GM21825 (cell line): ENCODE data around the gene RPGR.
A peak's percentile ranks its signal among the peaks of the same experiment; 100 is the strongest.

Experiments
- ATAC-seq: cut with Tn5 transposase; IDR thresholded peaks from one replicate; pipeline ENCODE4 v1.9.1; 2021; ENCODE audit warnings: mild to moderate bottlenecking, moderate library complexity; ENCODE audit not compliant: unreplicated experiment

RPGR gene

DNA sequence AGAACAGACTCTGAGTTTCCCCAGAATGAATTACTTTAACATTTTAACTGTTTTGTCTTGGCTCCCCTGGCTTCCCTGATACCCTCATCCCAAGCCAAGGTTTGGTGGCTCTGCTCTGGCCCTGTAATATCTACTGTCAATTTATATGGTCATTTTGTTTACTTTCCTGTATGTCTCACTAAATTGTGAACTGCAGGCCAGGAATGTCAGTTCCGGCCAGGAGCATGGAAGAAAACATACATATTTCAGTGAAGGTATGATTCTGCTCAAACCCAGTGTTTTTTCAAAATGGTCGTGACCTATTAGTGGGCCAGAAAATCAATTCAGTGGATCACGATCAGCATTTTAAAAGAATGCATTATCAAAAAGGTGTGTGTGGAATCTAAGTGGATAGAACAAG is 1.2 kb downstream of the RPGR start:
- no peak for ATAC-seq

DNA sequence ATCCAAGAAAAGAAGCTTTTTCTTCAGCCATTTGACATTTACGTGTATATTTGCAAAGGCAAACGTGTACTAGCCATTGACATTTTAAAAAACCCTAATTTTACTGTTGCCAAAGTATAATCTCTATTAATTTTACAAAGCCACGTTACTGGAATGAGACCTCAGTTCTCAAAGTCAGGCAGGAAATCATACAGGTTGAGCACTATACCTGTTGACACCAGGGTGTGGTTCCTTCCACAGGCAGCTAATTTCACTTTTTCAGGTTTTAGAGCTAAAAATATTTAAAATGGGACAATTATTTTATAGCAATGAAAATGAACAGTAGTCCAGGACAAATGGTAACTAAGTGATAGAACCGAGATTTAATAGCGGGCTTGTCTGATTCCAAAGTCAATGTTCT is 6.5 kb downstream of the RPGR start:
- ATAC-seq: no peak

GRCh38 chrX:38318606-38319005 is 8.7 kb downstream of the RPGR start:
- ATAC-seq: no peak

- ATAC-seq: no peak
Observed at GRCh38 chrX:38318196-38318595, 9.1 kb downstream of the RPGR start.

DNA sequence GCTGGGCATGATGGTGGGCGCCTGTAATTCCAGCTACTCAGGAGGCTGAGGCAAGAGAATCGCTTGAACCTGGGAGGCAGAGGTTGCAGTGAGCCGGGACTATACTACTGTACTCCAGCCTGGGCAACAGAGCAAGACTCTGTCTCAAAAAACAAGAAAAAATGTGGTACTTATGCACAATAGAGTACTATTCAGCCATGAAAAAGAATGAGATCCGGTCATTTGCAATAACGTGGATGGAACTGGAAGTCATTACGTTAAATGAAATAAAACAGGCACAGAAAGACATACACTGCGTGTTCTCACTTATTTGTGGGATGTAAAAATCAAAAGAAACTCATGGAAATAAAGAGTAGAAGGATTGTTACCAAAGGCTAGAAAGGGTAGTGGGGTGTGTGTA is 12.1 kb downstream of the RPGR start:
- no peak for ATAC-seq

GRCh38 chrX:38313190-38313589 is 14.1 kb downstream of the RPGR start:
- no peak for ATAC-seq

- no peak for ATAC-seq
Observed at GRCh38 chrX:38312436-38312835, 14.9 kb downstream of the RPGR start.

DNA sequence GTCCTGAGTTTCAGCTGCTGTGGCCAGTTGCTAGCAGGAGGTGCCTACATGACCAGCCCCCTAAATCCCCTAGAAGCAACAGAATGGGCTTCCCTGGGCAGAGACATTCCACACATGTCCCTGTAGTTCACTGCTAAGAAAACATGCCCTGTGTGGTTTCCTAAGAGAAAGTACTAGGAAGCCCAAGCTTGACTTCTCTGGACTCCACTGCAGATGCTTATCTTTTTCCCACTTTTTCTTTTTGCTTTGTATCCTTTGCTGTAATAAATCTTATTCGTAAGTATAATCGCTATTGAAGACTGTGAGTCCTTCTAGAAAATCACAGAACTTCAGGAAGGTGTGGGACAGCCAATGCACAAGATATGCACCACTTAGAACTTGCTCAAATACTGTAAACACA is 15.6 kb downstream of the RPGR start:
- ATAC-seq: no peak

DNA sequence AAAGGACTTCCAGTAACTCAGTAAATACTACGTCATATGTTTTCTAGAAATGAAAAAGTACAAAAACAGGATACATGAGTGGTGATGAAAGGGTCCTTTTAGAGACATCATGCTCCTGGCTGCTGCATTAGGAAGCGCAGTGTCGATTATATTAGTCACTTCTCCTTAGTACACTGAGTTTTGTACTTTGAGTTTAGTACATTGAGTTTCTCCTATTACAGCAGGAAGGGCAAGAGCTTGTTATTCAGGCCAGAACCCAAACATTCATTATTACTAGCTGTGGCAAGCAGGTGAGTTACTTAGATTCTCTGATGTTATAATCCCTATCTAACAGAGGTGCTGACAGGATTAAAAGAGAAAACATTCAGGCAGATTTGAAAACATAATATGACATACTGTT is 21.3 kb downstream of the RPGR start:
- ATAC-seq: no peak

GRCh38 chrX:38304010-38304409 is 23.3 kb downstream of the RPGR start:
- no peak for ATAC-seq

DNA sequence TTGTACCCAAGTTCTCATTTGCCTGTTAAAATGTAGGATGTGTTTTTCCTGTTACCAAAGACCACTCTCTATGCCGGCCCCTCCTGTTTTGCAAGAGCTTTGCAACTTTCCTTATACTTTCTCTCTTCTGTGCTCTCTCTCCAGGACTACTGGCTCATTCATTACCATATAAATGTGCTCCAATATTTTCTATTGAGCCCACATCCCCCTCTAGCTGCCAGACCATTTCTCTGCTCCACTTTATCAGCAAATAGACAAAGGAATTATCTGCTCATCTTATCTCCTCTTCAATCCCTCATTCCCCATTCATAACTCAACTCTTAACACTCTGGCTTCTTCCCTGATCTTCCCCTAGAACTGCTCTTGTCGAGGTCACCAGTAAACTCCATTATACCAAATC is 33.6 kb downstream of the RPGR start:
- ATAC-seq: no peak

- ATAC-seq: no peak
Observed at GRCh38 chrX:38287674-38288073, 39.6 kb downstream of the RPGR start.

DNA sequence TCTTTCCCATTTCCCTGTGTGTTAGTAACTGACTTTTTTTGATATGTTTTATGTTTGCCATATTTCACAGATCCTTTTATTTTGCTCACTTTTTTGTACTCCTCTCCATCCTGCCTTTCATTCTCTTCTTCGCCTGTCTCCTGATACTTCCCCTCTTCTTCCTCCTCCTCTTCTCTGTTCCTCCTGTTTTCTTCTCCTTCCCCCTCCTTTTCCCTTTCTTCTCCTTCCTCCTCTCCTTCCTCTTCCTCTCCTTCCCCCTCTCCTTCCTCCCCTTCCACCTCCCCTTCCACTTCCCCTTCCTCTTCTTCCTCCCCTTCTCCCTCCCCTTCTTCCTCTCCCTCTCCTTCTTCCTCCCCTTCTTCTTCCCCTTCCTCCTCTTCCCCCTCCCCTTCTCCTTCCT is 41.7 kb downstream of the RPGR start:
- ATAC-seq: no peak

DNA sequence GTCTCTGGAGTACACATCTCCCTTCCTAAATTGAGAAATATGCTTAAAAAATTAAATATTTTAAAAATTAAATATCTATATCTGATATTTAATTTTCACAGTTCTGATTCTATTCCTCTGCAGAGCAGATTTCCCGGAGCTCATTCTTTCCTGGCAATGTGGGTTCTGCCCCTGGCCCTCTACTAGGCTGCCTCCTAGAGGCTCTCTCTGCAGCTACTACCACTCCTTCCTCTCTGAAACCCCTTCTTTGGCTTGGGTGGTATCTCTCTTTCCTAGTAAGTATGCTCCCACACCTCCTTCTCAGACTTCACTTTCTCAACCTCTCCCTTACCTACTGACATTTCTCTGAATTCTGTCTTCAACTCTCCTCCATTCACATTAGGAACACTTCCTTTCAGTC is 45.3 kb downstream of the RPGR start:
- ATAC-seq: no peak

GRCh38 chrX:38279188-38279587 is 48.1 kb downstream of the RPGR start:
- no peak for ATAC-seq

- ATAC-seq: no peak
Observed at GRCh38 chrX:38278682-38279081, 48.6 kb downstream of the RPGR start.

DNA sequence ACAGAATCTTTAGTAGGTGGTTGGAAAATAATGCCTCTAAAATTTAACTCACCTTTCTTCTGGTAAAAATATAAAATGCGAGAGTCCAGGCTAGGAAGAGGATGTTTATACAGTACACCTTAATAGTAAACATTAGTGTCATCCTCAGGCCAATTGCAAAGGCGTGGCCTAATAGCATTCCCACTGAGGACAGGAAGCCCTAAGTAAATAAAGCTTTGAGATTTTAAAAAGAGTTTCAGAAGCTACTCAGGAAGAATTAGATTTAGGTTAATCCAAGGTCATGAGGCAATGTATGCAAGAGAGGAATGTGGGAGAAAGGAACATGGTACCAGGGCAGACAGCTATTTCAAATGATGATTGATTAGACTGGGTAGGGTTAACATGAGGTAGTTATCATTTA is 49.5 kb downstream of the RPGR start:
- no peak for ATAC-seq

DNA sequence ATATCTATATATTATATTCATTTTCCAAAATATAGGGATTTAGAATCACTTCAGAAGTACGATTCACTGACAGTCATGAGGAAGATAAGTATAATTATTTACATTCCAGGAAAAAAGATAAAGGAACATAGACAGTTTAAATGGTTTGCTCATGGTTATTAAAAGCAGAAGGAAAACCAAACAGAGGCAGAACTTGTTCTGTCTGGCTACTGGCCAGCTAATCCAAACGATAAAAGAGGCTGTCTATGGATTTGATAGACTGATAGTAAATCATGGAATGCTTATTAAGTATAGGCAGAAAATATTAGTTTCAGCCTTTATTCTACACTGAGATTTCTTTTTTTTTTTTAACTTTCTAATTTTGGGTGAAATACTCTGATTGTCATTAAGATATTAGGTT is 50.2 kb downstream of the RPGR start:
- ATAC-seq: no peak

DNA sequence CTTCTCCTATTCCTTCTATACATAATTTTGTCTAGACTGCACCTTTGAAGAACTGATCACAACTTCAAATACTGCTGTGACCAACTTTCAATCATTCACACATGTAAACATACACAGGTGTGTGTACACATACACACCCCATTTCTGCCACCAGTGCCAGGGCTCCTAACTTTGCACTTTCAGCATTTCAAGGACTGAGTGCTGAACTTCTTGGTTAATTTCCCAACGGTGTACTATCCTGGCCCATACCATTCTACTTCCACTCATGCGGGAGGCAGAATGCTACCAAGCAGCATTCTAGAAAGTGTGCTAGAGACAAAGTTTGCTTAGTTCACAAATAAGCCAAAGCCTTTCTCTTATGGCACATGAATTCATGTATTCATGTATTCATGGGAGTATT is 51.2 kb downstream of the RPGR start:
- ATAC-seq: no peak

GRCh38 chrX:38275615-38276014 is 51.7 kb downstream of the RPGR start:
- ATAC-seq: peak; percentile 36

DNA sequence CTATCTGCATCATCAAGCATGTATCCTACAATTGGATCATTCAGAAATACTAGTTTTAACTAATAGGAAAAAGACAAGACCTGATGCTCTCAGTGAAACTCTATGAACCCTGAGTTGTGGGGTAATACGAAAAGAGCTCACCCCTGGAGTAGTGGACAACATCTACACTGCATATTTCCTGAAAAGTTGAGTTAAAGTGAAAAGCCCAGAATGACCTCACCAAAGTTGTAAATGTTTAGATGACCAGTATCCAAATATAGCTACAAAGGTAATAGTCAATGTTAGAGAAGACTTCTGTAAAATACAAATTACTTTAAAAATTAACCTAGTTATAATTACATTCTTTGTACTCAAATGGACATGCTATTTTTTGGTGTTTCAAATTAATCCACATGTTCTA is 53.9 kb downstream of the RPGR start:
- ATAC-seq: no peak

DNA sequence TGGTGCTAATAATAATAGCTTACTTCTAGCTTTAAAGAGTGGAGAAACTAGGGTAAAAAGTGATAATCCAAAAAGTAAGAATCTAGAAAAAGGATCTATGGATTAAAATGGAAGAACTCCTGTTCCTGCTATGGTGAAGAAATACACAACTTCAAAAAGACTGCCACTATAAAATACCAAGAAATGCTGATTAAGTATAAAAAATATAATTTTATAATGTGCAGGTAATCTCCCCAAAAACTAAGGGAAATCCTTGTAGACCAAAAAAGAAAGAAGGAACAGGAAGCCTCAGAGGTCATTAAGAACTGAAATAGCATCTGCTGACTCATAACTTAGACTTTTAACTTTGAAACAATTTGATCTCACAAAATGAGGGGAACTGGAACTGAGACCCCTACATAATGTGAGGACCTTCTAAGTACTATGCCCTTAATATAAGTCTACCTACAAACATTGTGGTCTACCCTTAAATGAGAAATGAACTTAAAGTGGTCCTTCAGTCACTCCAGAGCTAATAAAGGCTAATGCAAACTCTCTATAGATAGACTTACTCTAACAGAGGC is 56.1 kb downstream of the RPGR start:
- peak; percentile 54 for ATAC-seq

- ATAC-seq: no peak
Observed at GRCh38 chrX:38268011-38268410, 59.3 kb downstream of the RPGR start.
